ENCODE data around the gene DSCAML1. TPM values are rescaled to one million over a fixed set of nuclear protein-coding genes. Genes with fewer than 3 reads are reported as not detected.

DSCAML1 gene
- total RNA-seq, 1 experiment from 2014 or later = 0.59 TPM

GRCh38 chr11:117519170-117519569, 277.8 kb downstream of the DSCAML1 start:
- no peak for DNase-seq
- Histone ChIP-seq H3K36me3 (replicated peaks; ENCODE audit: control insufficient read depth, insufficient read depth, low read length) (no peaks in the 10 kb centered on the region), H3K4me3 (ENCODE audit: insufficient read depth, low read depth, low read length) (no peak overlapping the region), H3K27me3 (ENCODE audit: control insufficient read depth, insufficient read depth, low read length) (no peaks in the 10 kb centered on the region)

GRCh38 chr11:117518455-117518854, 278.6 kb downstream of the DSCAML1 start:
- H3K27me3 ChIP-seq (ENCODE audit: control insufficient read depth, insufficient read depth, low read length) = no peaks in the 10 kb centered on the region
- no peaks in the 10 kb centered on the region for H3K36me3 ChIP-seq (replicated peaks; ENCODE audit: control insufficient read depth, insufficient read depth, low read length)
- no peak for DNase-seq
- no peak overlapping the region for H3K4me3 ChIP-seq (ENCODE audit: insufficient read depth, low read depth, low read length)

GRCh38 chr11:117517097-117517496, 279.9 kb downstream of the DSCAML1 start:
- DNase-seq = no peak
- H3K27me3 ChIP-seq (ENCODE audit: control insufficient read depth, insufficient read depth, low read length) = no peaks in the 10 kb centered on the region

GRCh38 chr11:117515892-117516787, 280.9 kb downstream of the DSCAML1 start:
- H3K36me3 ChIP-seq (replicated peaks; ENCODE audit: control insufficient read depth, insufficient read depth, low read length) = no peaks in the 10 kb centered on the region
- no peaks in the 10 kb centered on the region for H3K27me3 ChIP-seq (ENCODE audit: control insufficient read depth, insufficient read depth, low read length)
- DNase-seq = no peak
- H3K4me3 ChIP-seq (ENCODE audit: insufficient read depth, low read depth, low read length) = no peak overlapping the region

More at GRCh38 chr11:117517097-117517496, 279.9 kb downstream of the DSCAML1 start:
- H3K36me3 ChIP-seq (replicated peaks; ENCODE audit: control insufficient read depth, insufficient read depth, low read length) = no peaks in the 10 kb centered on the region
- no peak overlapping the region for H3K4me3 ChIP-seq (ENCODE audit: insufficient read depth, low read depth, low read length)

- Histone ChIP-seq H3K27me3 (ENCODE audit: control insufficient read depth, insufficient read depth, low read length) (no peaks in the 10 kb centered on the region), H3K36me3 (replicated peaks; ENCODE audit: control insufficient read depth, insufficient read depth, low read length) (no peaks in the 10 kb centered on the region), H3K4me3 (ENCODE audit: insufficient read depth, low read depth, low read length) (no peak overlapping the region)
- no peak for DNase-seq
Measured at GRCh38 chr11:117514256-117514655, 282.8 kb downstream of the DSCAML1 start.

- no peak for DNase-seq
- Histone ChIP-seq H3K27me3 (ENCODE audit: control insufficient read depth, insufficient read depth, low read length) (no peaks in the 10 kb centered on the region), H3K4me3 (ENCODE audit: insufficient read depth, low read depth, low read length) (no peak overlapping the region), H3K36me3 (replicated peaks; ENCODE audit: control insufficient read depth, insufficient read depth, low read length) (no peaks in the 10 kb centered on the region)
Measured at GRCh38 chr11:117513666-117514065, 283.4 kb downstream of the DSCAML1 start.

- H3K36me3 ChIP-seq (replicated peaks; ENCODE audit: control insufficient read depth, insufficient read depth, low read length) = no peaks in the 10 kb centered on the region
- H3K27me3 ChIP-seq (ENCODE audit: control insufficient read depth, insufficient read depth, low read length) = no peaks in the 10 kb centered on the region
- no peak for DNase-seq
- no peak overlapping the region for H3K4me3 ChIP-seq (ENCODE audit: insufficient read depth, low read depth, low read length)
Measured at GRCh38 chr11:117511931-117512539, 285.0 kb downstream of the DSCAML1 start.

- no peaks in the 10 kb centered on the region for H3K27me3 ChIP-seq (ENCODE audit: control insufficient read depth, insufficient read depth, low read length)
- DNase-seq = no peak
- no peak overlapping the region for H3K4me3 ChIP-seq (ENCODE audit: insufficient read depth, low read depth, low read length)
- no peaks in the 10 kb centered on the region for H3K36me3 ChIP-seq (replicated peaks; ENCODE audit: control insufficient read depth, insufficient read depth, low read length)
Measured at GRCh38 chr11:117511483-117511930, 285.5 kb downstream of the DSCAML1 start.

- no peak for DNase-seq
- H3K4me3 ChIP-seq (ENCODE audit: insufficient read depth, low read depth, low read length) = no peak overlapping the region
- no peaks in the 10 kb centered on the region for H3K36me3 ChIP-seq (replicated peaks; ENCODE audit: control insufficient read depth, insufficient read depth, low read length)
- H3K27me3 ChIP-seq (ENCODE audit: control insufficient read depth, insufficient read depth, low read length) = no peaks in the 10 kb centered on the region
Measured at GRCh38 chr11:117510646-117511045, 286.4 kb downstream of the DSCAML1 start.

GRCh38 chr11:117509543-117509942, 287.5 kb downstream of the DSCAML1 start:
- DNase-seq = no peak
- H3K4me3 ChIP-seq (ENCODE audit: insufficient read depth, low read depth, low read length) = no peak overlapping the region
- H3K27me3 ChIP-seq (ENCODE audit: control insufficient read depth, insufficient read depth, low read length) = no peaks in the 10 kb centered on the region
- no peaks in the 10 kb centered on the region for H3K36me3 ChIP-seq (replicated peaks; ENCODE audit: control insufficient read depth, insufficient read depth, low read length)

GRCh38 chr11:117506971-117507370, 290.0 kb downstream of the DSCAML1 start:
- Histone ChIP-seq H3K27me3 (ENCODE audit: control insufficient read depth, insufficient read depth, low read length) (no peaks in the 10 kb centered on the region), H3K36me3 (replicated peaks; ENCODE audit: control insufficient read depth, insufficient read depth, low read length) (no peaks in the 10 kb centered on the region), H3K4me3 (ENCODE audit: insufficient read depth, low read depth, low read length) (no peak overlapping the region)
- no peak for DNase-seq

- no peaks in the 10 kb centered on the region for H3K36me3 ChIP-seq (replicated peaks; ENCODE audit: control insufficient read depth, insufficient read depth, low read length)
- no peak overlapping the region for H3K4me3 ChIP-seq (ENCODE audit: insufficient read depth, low read depth, low read length)
- H3K27me3 ChIP-seq (ENCODE audit: control insufficient read depth, insufficient read depth, low read length) = no peaks in the 10 kb centered on the region
- DNase-seq = no peak
Measured at GRCh38 chr11:117505285-117505970, 291.6 kb downstream of the DSCAML1 start.

- Histone ChIP-seq H3K27me3 (ENCODE audit: control insufficient read depth, insufficient read depth, low read length) (no peaks in the 10 kb centered on the region), H3K4me3 (ENCODE audit: insufficient read depth, low read depth, low read length) (no peak overlapping the region), H3K36me3 (replicated peaks; ENCODE audit: control insufficient read depth, insufficient read depth, low read length) (no peaks in the 10 kb centered on the region)
- no peak for DNase-seq
Measured at GRCh38 chr11:117502779-117503100, 294.3 kb downstream of the DSCAML1 start.

- no peak overlapping the region for H3K4me3 ChIP-seq (ENCODE audit: insufficient read depth, low read depth, low read length)
- peak; percentile 74 for DNase-seq
- H3K27me3 ChIP-seq (ENCODE audit: control insufficient read depth, insufficient read depth, low read length) = no peaks in the 10 kb centered on the region
- H3K36me3 ChIP-seq (replicated peaks; ENCODE audit: control insufficient read depth, insufficient read depth, low read length) = no peaks in the 10 kb centered on the region
Measured at GRCh38 chr11:117502015-117502778, 294.8 kb downstream of the DSCAML1 start.
